Parathyroid adenoma (tissue), 2 donors: ENCODE data around the gene HMOX2.

Experiments used
- H2AFZ ChIP-seq: fragments of 300-600 bp; sonication (generic); one replicate; pipeline ENCODE4 v1.7.0; 2017; ENCODE audit warnings: antibody characterized with exemption, mild to moderate bottlenecking
- H3K27ac ChIP-seq: fragments of 300-600 bp; sonication (generic); one replicate; pipeline ENCODE4 v1.7.0; 2017
- H3K27me3 ChIP-seq: fragments of 300-600 bp; sonication (generic); one replicate; pipeline ENCODE4 v1.7.0; 2017; ENCODE audit warnings: low read length; ENCODE audit not compliant: control insufficient read depth, insufficient read depth
- H3K36me3 ChIP-seq: fragments of 300-600 bp; sonication (generic); one replicate; pipeline ENCODE4 v1.7.0; 2017; ENCODE audit warnings: low read length; ENCODE audit not compliant: control insufficient read depth, insufficient read depth
- H3K4me1 ChIP-seq: fragments of 300-600 bp; sonication (generic); one replicate; pipeline ENCODE4 v1.7.0; 2017; ENCODE audit warnings: control low read depth
- H3K4me2 ChIP-seq: fragments of 300-600 bp; sonication (generic); one replicate; pipeline ENCODE4 v1.7.0; 2017; ENCODE audit warnings: low read length
- H3K4me3 ChIP-seq: fragments of 300-600 bp; sonication (generic); one replicate; pipeline ENCODE4 v1.7.0; 2017; ENCODE audit warnings: low read depth, low read length
- H3K79me2 ChIP-seq: fragments of 300-600 bp; sonication (generic); one replicate; pipeline ENCODE4 v1.7.0; 2017; ENCODE audit warnings: control low read depth
- H3K9ac ChIP-seq: fragments of 300-600 bp; sonication (generic); one replicate; pipeline ENCODE4 v1.7.0; 2017; ENCODE audit warnings: mild to moderate bottlenecking
- H3K9me3 ChIP-seq: fragments of 300-600 bp; sonication (generic); one replicate; pipeline ENCODE4 v1.7.0; 2017; ENCODE audit warnings: low read length; ENCODE audit not compliant: control insufficient read depth
- CTCF ChIP-seq: fragments of 300-600 bp; sonication (generic); IDR thresholded peaks from one replicate; pipeline ENCODE4 v1.7.0; 2017; ENCODE audit warnings: antibody characterized with exemption, mild to moderate bottlenecking
- donor health status: primary hyperparathyroidism.

Gene HMOX2

GRCh38 chr16:4517812-4518680 is 41.8 kb downstream of the HMOX2 start:
- H3K9ac ChIP-seq: no peak overlapping the region
- H3K4me2 ChIP-seq: no peak overlapping the region
- peak; percentile 39 for TF ChIP-seq CTCF
- no peaks in the 10 kb centered on the region for H3K27me3 ChIP-seq
- H3K4me1 ChIP-seq: no peaks in the 10 kb centered on the region
- H3K9me3 ChIP-seq: no peaks in the 10 kb centered on the region
- no peaks in the 10 kb centered on the region for H3K36me3 ChIP-seq
- no peak overlapping the region for H2AFZ ChIP-seq
- H3K27ac ChIP-seq: no peak overlapping the region
- no peak overlapping the region for H3K4me3 ChIP-seq
- peaks cover 7% of the 10 kb centered on the region for H3K79me2 ChIP-seq

- Histone ChIP-seq H2AFZ (no peak overlapping the region), H3K4me3 (no peak overlapping the region), H3K9me3 (no peaks in the 10 kb centered on the region), H3K36me3 (no peaks in the 10 kb centered on the region), H3K79me2 (peaks cover 7% of the 10 kb centered on the region), H3K27ac (no peak overlapping the region), H3K4me2 (no peak overlapping the region), H3K27me3 (no peaks in the 10 kb centered on the region), H3K9ac (no peak overlapping the region), H3K4me1 (no peaks in the 10 kb centered on the region)
- TF ChIP-seq CTCF: no peak
Measured at GRCh38 chr16:4519274-4520058, 43.3 kb downstream of the HMOX2 start.

- Histone ChIP-seq H3K27ac (no peak overlapping the region), H3K4me1 (peaks cover 9% of the 10 kb centered on the region), H2AFZ (no peak overlapping the region), H3K9me3 (no peaks in the 10 kb centered on the region), H3K27me3 (no peaks in the 10 kb centered on the region), H3K79me2 (peaks cover 7% of the 10 kb centered on the region), H3K9ac (no peak overlapping the region), H3K4me2 (no peak overlapping the region), H3K36me3 (no peaks in the 10 kb centered on the region), H3K4me3 (no peak overlapping the region)
- no peak for TF ChIP-seq CTCF
Measured at GRCh38 chr16:4520913-4521312, 44.7 kb downstream of the HMOX2 start.

DNA sequence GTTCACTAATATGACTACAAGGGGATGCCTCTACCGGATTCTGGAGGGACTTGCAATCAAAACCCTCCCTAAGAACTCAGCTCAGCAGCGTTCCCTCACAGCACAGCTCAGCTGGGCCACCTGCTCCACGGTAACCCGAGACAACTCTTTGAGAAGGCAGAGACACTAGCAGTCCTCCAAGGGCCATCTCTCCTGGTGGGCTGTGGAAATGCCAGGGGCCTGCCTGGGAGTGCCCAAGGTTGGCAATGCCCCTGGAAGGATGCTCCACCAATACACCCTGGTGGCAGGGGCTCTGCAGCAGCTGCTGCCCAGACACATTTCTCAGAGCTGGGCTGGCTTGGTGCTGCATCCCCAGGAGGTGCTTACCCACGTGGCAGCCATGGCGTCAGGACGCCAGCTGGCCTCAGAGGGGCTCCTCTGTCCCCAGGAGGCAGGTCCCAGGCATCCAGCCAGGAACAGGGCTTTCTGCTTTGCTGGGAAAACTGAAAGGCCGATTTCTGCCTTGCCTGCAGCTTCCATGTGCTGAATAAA is 45.9 kb downstream of the HMOX2 start:
- peaks cover 12% of the 10 kb centered on the region for H3K4me1 ChIP-seq
- H3K36me3 ChIP-seq: no peaks in the 10 kb centered on the region
- H3K79me2 ChIP-seq: peaks cover 7% of the 10 kb centered on the region
- no peaks in the 10 kb centered on the region for H3K27me3 ChIP-seq
- no peak overlapping the region for H3K27ac ChIP-seq
- no peak overlapping the region for H3K4me2 ChIP-seq
- TF ChIP-seq CTCF: no peak
- no peaks in the 10 kb centered on the region for H3K9me3 ChIP-seq
- no peak overlapping the region for H2AFZ ChIP-seq
- H3K4me3 ChIP-seq: no peak overlapping the region
- H3K9ac ChIP-seq: no peak overlapping the region
